Measurements from ENCODE around the gene ANKHD1.

- TF ChIP-seq, protein P1, sequence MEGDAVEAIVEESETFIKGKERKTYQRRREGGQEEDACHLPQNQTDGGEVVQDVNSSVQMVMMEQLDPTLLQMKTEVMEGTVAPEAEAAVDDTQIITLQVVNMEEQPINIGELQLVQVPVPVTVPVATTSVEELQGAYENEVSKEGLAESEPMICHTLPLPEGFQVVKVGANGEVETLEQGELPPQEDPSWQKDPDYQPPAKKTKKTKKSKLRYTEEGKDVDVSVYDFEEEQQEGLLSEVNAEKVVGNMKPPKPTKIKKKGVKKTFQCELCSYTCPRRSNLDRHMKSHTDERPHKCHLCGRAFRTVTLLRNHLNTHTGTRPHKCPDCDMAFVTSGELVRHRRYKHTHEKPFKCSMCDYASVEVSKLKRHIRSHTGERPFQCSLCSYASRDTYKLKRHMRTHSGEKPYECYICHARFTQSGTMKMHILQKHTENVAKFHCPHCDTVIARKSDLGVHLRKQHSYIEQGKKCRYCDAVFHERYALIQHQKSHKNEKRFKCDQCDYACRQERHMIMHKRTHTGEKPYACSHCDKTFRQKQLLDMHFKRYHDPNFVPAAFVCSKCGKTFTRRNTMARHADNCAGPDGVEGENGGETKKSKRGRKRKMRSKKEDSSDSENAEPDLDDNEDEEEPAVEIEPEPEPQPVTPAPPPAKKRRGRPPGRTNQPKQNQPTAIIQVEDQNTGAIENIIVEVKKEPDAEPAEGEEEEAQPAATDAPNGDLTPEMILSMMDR (IDR thresholded peaks at IDR 0.05): no peak
- no peak for TF ChIP-seq POLR2A (IDR thresholded peaks at IDR 0.05)
Measured at GRCh38 chr5:140488914-140489313, 87.3 kb downstream of the ANKHD1 start.

All from prostate gland (tissue), 2 donors.